GM19351 (cell line): Measurements from ENCODE around the gene B3GLCT.

Experiments used
- ATAC-seq: cut with Tn5 transposase; IDR thresholded peaks from one replicate; pipeline ENCODE4 v1.9.1; 2021; ENCODE audit warnings: mild to moderate bottlenecking, moderate library complexity; ENCODE audit not compliant: unreplicated experiment

Gene B3GLCT

DNA sequence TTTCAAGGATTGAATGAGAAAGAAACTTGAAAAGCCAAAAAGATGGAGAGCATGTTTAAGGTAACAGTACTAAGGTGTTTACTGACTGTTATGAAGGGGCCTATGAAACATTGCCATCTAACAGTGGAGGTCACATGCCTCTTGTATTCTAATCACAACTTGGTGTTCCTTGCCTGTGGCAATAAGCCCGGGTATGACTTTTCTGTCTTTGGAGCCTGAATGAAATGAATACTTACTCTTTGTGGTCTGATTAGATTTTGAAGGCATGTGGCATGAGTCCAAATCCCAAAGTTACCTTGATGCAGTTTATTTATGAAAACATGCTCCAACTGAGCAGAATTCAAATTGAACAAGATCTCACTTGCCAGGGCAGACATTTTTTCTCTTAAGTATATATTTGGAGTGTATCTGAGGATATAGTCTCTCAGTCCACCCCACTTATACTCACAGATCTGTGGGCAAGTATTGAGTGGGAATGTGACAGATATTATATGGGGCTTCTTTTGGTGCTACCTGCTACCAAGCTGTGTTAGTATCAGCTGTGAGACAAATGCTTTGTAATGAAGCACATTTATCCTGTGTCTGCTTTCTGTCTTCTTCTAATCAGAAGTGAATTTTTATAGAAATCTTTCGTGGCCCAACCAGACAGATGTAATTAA, 67.5 kb downstream of the B3GLCT start:
- ATAC-seq = no peak

DNA sequence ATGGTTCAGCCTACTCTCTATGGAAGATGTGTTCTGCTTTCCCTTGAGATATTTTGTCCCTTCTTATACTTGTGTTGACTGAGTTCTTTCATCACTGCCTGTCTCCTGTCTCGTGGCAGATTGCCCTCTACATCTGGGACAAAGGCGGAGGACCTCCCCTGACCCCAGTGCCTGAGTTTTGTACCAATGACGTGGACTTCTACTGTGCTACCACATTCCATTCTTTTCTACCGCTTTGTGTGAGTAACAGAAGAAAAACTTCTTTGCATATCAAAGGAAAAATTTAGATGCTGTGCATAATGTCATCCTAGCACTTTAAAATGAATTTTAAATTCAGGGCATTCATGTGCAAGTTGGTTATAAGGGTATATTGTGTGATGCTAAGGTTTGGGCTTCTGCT, 74.6 kb downstream of the B3GLCT start:
- ATAC-seq = no peak

DNA sequence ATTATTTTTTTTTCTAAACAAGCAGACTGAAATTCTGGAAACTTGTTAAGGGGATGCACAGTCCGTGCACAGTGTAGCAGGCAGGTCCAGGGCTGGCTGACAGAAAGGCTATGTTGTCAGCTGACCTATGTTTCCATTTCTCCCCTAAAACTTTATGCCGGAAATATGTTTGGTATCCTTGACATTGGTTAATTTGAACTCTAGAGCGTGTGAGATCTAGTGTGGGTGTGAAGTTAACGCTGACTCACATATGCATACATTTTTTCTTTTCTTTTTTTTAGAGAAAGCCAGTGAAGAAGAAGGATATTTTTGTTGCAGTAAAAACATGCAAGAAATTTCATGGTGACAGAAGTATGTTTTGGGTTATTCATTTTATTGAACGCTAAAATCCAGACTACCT, 76.6 kb downstream of the B3GLCT start:
- no peak for ATAC-seq

DNA sequence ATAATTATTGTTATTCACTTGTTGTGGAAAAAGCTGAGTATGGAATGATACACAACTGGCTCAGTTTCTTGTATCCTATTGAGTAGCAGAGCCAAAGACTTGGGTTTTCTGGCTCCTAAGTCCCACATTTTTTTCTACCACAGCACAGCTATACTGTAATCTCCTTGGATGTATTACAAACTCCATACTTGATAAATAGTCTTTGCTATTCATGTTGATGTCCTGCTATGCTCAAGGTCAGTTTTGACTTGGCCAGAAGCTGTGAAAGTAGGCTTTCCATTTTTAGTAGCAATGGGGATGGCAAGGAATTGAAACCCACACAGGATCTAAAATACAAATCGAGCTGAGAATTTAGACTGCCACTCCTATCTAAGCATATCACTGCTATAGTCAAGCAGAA, 79.1 kb downstream of the B3GLCT start:
- no peak for ATAC-seq

DNA sequence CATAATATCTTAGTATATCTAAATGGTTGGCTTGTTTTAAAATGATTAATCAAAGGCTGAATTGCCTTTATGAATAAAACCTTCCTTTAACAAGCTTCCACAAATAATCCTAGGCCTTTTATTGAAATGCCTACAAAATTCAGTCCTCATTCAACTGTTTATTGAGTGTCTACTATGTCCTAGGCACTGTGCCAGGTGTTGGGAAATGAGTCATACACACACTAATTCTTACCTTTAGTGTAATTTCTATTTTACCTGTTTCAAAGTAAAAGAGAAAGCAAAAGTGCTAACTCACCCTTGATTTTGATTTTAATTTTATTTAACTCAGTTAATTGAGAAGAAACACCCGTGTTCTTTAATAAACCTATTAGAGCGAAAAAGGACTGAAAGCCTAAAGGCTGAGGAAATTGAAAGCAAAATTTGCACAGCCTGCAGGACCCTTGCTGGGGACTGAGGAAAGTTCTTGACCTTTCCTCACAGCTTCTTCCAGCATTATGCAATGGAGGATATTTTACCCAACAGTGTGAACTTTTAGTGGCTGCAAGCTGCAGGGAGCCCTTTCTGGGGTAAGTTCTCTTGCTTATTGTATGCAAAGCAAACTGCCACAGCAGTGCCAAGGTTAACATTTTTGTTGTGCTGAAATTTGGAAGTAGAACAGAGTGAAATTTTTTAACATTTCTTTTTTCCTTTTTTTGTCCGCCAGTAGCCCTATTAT, 83.1 kb downstream of the B3GLCT start:
- no peak for ATAC-seq

DNA sequence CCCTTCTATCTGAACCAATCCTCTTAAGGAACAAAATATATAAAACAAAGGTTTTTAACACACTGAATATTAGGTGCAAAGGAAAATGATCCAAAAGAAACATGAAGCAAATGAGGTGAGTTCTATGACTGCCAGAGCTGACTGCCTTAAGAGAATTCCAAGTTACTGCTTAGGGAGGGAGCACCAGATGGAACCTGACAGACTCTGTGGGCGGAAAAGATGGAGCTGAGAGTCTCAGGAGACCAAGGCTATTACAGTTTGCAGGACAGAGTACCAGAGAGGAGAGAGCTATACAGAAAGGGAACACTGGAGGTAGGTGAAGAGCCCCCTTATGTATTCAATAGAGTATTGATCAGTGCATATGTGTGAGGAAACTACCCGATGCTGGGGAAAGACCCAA, 87.2 kb downstream of the B3GLCT start:
- no peak for ATAC-seq

DNA sequence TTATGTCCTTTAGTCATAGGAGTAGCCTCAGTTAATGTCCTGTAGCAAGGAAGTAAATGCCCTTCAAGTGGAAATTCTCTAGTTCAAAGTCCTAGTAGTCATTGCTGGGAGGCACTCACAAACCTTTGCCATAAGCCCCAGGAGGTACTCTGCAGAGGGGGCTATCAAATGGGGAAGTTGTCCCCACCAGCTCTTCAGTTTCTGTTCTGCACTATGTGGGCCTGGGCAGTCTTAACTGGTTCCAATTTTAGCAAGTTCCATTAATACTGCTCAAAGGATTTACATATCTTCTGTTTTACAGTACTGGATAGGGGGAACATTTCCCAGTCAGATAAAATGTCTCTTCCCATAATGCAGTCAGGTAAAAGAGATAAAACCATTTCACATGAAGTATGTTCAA, 101.3 kb downstream of the B3GLCT start:
- ATAC-seq = no peak

DNA sequence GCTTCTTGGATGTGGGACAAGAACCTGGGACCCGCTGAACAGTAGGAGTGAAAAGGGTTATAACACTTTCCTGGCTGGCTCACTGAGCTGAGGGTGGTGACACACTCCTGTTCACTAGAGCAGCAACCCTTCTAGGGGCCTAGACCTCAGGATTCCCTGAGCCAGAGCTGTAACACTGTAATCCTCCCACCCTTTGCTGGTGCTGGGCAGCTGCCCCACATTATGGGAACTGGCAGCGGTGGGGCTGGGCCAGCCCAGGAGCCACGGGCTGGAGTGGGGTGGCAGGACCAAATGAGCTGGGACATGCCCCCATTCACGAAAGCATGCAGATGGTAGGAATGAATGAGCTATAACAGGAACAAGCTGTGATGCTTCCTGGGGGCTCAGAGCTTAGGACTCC, 110.6 kb downstream of the B3GLCT start:
- ATAC-seq = no peak

DNA sequence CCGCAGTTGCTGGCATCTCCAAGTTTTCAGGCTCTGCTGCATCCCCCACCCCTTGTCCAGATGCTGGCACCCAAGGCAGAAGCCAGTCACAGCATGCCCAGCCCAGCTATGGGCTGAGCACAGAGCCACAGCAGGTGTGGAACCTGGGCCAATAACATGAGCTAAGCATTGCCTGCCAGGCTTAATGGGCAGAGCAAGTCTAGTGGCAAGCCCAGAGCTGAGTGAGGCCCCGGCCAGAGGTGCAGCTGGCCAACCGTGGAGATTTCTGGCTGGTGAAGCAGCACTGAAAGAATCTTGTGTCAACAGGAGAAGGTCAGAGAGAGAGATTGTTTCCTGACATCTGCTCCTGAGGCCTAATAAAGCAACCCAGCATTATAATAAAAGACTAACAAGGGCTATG, 111.0 kb downstream of the B3GLCT start:
- no peak for ATAC-seq

DNA sequence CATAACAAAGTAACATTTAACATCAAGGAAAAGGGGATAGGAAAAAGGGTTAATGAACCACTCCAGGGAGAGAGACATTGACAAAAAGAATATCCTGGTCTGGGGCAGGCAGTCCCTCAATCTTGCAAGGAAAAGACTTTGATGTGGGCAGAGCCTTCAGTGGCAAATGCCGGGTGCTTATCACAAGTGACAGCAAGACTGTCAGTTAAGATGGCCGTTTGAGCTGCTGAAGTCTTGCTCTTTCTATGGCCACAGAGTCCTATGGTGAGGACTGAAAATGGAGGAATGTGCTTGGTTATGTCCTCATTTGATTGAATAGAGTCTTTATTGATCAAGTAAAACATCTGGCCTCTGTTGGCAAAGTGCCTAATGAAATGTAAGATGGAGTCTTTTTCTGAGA, 112.1 kb downstream of the B3GLCT start:
- no peak for ATAC-seq

DNA sequence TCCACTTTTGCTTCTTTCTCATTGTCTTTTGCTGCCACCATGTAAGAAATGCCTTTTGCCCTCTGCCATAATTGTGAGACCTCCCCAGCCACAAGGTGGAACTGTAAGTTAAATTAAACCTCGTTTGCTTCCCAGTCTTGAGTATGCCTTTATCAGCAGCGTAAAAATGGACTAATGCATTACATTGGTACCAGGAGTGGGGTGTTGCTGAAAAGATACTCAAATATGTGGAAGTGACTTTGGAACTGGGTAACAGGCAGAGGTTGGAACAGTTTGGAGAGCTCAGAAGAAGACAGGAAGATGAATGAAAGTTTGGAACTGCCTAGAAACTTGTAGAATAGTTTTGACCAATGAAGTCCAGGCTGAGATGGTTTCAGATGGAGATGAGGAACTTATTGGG, 115.2 kb downstream of the B3GLCT start:
- no peak for ATAC-seq

DNA sequence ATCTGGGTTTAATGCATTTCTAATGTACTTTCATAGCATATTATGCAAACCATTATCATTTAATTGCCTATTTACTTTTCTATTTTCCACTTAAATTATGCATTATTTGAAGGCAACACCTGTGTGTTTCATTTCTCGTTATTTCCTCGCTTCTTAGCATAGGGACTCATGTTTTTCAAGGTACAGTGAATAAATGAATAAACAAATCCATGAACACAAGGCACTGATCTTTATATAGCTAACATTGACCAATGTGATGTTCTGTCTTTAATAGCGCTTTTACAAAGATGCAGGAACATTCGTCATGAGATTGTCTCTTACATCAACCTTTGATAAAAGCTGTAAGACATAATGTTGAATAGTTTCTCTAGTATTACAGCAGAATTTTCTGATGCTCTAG, 121.2 kb downstream of the B3GLCT start:
- ATAC-seq = peak; percentile 22

DNA sequence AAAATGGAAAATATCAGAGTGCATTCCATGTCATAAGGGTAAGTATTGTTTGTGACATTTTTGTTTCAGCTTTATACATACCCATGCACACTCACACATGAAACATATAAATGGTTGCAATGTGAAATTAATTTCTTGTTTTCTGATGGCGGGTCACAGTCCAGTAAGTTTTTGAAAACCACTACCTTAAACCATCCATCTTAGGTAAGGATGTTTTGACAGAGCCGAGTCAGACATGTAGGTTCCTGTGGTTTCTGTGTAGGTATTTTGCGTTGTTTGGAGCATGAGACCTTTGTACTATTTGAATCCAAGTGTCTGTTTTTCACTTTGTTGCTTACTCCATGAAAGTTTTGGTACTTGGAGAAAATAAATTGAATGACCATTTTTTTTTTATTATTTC, 121.7 kb downstream of the B3GLCT start:
- ATAC-seq = peak; percentile 65

DNA sequence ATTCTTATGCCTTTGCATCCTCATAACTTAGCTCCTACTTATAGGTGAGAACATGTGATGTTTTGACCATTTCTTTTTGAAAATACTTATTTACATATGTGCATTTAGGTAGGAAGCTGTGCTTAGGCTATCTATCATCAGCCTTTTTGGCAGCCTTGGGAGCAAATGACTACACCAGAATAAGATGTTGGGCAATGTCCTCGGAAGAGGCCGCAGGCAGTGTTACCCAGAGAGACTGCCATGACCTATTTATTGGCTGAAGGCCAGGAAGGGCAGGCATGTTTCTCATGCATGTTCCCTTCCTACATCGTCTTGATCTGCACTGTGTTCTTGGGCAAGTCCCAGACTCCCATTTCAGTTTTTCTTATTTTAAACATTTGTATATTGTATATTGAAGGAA, 122.3 kb downstream of the B3GLCT start:
- ATAC-seq = no peak

DNA sequence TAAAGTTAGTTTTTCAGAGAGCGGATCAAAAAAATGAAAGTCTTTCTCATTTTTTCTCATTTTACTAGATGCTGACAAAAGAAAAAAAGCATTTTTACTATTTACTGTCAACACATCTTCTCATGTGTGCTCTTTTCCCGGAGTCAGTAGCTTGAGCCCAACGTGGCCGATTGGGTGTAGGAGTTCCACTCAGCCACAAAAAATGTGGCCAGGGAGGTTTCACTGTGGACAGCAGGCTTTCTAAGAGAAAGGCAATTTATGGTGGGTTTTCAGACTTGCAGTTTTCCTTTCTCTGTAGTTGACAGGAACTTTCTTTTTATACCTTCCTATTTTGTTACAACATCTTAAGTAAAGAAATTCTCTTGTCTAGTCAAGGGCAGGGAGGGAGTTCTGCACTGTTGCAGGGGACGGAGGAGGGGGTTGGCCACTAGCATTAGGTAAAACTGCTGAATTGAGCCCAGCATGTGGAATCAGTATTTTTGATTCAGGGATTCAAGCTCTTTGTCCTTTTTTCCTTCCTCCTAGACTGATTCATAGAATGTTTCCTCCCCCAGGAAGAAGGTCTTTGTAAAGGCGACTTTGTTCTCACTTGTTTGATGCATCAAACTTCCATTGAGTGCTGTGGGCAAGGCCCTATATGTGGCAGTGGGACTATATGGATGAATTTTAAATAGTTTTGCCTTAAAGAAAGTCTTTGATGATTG, 123.1 kb downstream of the B3GLCT start:
- no peak for ATAC-seq

DNA sequence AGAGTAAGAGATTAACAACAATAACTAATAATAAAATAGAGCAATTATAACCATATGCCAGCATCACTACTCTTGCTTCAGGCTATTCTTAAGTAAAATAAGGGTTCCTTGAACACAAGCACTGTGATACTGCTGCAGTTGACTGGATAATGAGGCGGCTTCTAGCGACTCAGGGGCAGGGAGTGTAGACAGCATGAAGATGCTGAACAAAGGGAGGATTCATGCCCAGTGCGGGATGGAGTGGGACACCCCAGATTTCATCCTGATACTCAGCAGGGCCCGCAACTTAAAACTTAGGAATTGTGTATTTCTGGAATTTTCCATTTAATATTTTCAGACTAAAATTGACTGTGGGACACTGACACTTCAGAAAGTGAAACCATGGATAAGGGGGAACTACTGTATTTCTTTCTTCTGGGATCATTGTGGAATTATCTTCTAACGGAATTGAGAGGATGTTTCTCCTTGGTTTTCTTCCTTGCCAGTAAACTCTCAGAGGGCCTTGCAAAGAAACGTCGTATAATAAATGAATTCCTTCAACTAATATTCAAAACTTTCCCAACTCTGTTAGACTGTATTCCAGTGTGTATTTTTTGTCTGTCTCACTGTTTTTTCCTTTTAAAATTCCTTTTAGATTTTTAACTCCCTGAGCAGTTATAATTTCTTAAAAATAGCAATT, 127.5 kb downstream of the B3GLCT start:
- ATAC-seq = no peak

DNA sequence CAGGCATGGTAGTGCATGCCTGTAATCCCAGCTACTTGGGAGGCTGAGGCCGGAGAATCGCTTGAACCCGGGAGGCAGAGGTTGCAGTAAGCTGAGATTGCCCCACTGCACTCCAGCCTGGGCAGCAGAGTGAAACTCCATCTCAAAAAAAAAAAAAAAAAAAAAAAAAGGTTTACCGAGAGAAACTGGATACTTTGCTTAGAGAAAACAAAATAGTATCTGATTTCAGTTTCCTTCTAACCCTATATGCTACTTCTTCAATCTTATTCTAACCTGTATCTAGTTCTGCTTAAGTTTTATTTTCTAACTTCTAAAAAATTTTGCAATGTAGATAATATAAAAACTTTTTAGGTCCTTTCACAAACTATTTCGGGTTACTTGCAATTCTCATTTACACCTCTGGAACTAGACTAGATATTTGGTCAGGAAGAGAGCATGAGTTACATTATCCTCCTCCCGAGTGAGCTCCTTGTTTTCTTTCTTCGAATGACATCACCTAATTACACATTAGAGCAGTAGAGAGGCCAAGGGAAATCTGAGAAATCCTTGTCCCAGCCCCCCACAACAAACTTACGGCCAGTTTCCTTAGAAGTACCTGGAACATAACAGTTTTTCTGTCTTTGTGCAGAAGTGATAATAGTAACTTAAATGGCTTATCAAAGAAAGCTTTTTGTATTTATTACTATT, 128.9 kb downstream of the B3GLCT start:
- ATAC-seq = no peak

DNA sequence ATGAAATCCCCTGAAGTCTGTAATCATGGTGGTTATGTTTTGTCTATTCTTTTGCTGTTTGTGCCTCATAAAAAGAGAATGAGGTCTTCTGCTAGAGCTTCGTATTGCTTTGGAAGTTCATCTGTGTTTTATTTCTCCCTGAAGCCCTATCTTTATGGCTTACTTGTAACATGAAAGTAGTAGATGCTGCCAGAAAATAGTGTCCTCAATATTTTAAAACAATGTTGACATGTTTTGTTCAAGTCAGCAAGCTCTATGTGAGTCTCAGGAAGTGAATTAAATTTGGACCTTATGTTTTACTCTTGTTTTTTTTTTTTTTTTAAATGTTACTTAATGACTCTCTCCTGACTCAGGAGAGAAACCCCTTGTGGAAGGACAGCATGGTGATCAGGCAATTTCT, 130.5 kb downstream of the B3GLCT start:
- no peak for ATAC-seq

DNA sequence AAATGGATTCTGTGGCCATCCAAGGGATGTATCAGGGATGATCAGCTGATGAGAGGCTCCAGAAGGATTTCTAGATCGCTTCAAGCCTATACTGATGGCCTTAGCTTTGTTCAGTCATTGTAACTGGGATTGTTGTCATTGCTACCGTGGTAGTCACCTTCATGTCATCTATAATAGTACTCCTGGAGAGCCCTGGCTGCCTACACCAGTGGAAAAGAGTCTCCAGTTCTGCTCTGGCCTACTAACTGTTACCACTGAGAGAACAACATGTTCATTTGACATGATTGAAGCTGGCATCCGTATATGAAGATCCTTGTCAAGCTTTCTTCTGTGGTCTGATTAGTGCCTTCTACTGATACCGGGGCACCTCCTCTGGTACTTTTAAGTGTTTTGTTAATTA, 131.3 kb downstream of the B3GLCT start:
- ATAC-seq = no peak

DNA sequence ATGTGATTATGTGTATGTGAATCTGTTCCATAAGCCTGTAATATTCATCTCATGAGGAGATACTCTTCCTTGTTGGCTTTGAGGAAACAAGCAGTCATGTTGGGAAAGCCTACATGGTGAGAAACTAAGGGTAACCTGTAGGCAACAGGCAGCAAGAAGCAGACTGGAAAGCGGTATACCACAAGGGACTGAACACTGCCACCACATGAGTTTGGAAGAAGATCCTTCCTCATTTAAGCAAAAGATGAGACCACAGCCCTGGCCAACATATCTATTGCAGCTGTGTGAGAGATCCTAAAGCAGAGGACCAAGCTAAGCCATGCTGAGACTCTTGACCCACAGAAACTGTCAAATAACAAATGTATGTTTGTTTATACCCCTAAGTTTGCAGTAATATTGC, 134.8 kb downstream of the B3GLCT start:
- no peak for ATAC-seq

DNA sequence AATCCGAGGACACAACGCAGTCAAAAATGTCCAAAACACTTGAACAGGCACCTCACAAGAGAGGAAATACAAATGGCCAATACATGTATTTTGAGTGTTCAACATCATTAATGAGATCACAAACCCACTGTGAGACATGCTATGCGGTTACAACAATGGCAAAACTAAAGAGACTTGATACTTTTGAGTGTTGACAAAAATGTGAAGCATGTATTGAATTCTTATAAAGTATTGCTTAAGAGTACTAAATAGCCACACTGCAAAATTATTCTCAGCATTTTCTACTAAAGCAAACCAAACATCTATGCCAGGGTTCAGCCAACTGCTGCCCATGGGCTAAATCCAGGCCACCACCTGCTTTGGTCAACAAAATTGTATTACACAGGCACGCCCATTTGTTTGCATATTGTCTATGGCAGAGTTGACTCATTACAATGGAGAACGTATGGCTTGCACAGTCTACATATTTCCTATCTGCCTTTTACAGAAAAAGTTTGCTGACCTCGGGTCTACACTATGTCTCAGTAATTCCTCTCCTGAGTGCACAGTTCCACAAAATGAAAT, 135.3 kb downstream of the B3GLCT start:
- no peak for ATAC-seq
